ENCODE measurements around the gene PSMD9.

Gene PSMD9

DNA sequence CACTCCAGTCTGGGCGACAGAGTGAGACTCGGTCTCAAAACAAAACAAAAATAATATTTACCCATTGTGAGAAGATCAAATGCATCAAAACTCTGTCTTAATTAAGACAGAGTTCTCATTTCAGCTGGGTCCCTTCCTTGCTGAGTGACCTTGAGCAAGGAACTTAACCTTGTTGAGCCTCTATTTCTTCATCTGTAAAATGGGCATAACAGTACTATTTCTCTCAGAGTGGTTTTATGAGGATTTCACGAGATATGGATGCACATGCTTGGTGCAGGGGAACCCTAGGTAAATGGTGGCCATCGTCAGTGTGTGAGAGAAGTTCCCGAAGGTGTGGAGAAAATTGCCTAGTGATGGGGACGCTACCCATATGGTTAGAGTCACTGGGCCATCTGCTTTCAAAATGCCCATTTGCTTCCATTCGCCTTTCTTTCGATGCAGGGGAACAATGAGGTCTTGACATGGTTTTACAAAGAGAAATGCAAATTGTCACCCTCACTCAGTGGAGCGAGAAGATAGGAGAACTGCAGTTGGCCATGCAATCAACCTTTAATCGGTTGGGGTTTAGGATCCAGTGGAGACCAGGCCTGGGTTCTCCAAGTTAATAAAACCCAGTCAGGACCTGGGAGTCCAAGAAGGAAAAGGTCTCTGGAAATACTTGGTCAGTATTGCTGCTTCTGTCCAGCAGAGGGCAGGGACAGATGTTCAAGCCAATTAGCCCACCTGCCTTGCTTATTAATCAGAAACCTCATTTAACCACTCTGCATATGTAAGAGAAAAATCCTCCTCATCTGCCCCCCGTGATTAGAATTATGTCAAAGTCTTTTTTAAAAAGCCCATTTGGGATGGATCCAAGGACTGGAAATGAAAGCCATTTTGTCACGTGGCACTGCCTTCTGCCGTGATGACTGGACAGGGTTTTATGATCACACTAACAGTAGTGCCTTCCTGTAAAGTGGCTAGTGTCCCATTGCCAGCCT lies 67.0 kb downstream of the PSMD9 start:
- DNase-seq (ENCODE audit: low read depth), result no peak

DNA sequence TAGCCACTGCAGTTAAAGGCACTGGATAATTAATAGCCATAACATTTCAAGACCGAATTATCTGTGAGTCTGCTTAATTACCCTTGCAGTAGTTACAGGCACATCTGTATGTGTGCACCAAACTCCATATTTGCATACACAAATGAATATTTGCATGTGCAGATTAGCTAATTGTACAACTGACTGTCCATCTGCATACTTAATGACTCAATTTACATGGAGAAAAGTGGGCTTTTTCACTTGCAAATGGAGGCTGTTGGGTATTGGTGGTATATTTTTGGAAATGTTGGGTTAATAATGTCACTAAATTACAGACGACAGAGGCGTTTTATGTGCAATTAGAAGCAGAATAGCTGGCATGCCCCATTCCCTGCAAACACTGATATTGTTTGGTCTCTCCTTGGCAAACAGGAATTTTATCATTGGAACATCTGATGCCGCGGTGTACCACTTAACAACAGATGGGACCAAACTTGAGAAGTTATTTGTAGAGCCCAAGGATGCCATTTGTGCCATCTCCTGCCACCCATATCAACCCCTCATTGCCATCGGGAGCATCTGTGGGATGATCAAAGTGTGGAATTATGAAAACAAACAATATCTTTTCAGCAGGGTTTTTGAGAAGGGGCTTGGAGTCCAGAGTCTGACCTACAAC lies 69.4 kb downstream of the PSMD9 start:
- DNase-seq (ENCODE audit: low read depth), result no peak

DNA sequence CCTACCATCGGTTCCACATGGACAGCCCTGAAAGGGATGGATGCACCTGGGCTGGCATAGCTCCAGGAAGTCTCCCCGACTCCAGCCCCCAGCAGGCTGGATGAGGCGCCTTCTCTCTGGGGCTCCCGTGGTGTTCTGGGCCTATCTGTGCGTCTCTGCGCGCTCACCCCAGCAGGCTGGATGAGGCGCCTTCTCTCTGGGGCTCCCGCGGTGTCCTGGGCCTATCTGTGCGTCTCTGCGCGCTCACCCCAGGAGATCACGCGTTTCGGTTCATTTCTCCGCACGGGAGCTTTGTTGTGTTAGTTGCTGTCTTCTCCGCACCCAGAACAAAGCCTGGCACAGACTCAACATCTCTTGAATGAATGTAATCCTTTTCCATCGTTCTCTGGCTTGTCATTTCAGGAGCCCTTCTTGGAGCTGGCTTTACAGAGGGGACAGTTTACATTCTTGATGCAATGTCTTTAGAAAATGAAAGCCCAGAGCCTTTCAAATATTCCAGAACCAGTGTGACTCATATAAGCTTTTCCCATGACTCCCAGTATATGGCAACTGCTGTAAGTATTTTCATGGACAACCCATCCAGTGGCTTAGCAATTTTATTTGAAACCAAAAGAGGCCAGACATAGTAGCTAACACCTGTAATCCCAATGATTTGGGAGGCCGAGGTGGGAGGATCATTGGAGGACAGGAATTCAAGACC lies 70.1 kb downstream of the PSMD9 start:
- no peak for DNase-seq (ENCODE audit: low read depth)

DNA sequence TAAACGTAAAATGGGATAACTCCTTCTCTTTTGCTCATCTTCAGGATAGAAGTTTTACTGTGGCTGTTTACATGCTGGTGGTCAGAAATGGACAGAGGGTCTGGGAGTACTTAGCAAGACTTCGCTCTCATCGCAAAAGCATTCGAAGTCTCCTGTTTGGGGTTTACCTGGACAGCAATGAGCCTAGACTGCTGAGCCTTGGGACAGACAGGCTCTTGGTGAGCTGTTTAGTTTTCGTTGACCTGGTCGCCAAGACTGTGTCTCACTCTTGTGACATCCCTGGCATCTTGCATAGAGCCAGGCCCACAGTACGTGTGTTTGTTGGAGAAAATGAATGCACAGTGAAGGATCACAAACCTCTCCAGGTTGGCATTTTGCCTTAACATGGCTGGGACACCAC lies 72.0 kb downstream of the PSMD9 start:
- no peak for DNase-seq (ENCODE audit: low read depth)

DNA sequence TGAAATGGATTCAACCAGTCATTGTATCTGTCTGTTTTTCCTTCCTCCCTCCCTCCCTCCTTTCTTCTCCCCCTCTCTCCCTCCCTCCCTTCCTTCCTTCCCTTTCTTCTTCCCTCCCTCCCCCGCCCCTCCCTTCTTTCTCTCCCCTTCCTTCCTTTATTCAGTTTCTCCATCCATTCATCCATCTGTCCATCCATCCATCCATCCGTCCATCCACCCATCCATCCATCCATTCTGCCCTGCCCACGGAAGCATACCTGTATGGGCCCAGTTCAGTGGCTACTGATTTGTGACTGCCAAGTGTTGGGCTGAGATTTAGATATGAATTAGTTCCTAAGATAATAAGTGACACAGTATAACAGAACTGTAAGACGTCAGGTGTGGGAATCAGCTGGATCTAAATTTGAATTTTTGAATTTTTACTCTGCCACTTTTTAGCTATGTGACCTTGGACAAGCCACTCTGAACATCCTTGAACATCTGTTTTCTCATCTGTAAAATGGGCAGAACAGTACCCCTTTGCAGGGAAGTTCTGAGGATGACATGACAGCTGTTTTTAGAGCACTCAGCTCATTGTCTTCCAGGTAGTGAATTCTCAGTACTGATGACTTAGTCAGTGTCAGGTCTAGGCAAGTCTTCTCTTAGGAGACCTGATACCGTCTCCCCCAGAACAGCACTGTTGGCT lies 72.7 kb downstream of the PSMD9 start:
- DNase-seq (ENCODE audit: low read depth), result no peak

DNA sequence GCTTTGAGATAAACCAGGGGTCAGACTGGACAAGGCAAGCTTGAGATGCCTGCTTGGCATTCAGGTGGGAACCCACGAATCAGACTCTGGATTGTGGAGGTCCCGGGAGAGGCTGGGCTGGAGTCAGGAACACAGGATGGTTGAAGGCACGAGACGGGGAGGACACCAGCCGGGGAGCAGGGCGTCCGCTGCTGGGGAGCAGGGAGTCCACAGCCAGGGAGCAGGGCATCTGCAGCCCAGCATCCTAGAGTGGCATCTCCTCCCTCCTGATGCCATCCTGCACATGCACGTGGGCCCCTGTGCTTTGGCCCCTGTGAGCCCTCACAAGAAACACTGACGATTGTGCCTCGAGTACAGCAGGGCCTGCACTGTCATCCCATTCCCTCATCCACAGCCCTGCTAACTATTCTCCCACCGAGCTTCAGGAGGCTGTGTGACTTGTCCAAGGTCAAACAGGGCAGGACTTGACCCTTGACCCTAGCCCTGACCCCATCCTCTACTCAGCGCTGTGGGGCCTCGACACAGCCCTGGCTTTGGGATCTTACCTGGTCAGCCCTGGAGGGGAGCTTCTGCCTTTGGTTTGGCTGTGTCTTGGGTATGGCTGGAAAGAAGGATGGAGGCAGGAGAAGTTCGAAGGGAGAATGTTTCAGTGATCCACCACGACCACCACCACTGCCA lies 74.9 kb downstream of the PSMD9 start:
- no peak for DNase-seq (ENCODE audit: low read depth)

DNA sequence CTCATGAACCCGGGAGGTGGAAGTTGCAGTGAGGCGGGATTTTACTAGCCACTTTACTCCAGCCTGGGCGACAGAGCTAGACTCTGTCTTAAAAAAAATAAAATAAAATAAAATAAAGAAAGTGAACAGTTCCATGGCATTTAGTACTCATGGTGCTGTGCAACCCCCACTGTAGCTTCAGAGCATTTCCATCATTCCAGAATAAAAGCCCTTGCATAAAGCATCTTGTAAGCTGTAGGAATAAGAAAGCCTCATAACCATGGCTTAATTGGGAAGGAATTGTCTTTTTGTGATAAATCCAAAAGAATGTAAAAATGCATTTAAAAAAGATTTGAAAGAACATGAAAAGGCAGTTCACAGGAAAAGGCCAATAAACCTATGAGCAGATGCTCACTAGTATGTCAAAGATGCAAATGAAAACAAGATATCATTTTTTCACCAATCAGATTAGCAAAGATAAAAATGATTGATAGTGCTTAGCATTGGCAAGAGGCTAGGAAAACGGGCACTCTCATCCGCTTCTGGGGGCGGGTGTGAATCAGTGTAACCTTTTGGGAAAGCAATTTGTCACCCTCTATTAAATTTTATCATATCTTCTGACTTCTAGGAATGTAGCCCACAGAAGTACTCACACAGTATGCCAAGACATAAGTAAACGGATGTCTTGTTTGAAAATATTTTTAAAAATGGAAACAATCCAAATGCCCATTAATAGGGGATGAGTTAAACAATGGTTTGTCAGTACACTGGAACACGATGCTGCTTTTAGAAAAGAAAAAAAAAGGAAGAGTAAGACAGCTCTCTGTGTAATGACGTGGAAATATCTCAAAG lies 76.4 kb downstream of the PSMD9 start:
- DNase-seq (ENCODE audit: low read depth), result no peak

DNA sequence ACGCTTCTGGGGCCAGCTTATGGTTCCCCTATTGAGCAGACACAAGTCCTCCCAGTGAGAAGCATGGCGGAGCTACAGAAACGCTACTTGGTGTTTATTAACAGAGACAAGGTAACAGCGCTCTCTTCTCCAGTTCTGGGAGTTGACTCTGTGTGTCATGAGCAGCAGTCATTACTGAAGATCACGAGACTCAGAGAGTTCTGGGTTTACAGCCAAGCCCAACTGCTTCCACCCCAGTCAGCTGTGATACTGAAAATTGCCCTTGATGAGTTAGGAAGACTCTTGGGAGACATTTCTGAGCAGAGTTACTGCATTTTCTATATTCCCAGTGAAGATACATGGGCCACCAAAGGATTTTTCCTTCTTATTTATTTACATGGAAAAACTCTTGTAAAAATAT lies 78.4 kb downstream of the PSMD9 start:
- no peak for DNase-seq (ENCODE audit: low read depth)

All from stimulated activated CD8-positive, alpha-beta memory T cell treated with anti-CD3 and anti-CD28 coated beads, Interleukin-15, amount 100 ng/mL, for 24 hours (primary cell).